ENCODE measurements around the gene ITPRIP. TPM values are rescaled to one million over a fixed set of nuclear protein-coding genes. Genes with fewer than 3 reads are reported as not detected.
A peak's percentile ranks its signal among the peaks of the same experiment; 100 is the strongest.

Gene ITPRIP
- polyA plus RNA-seq, 1 of the 3 experiments (the other 2 are of a cell fraction): 22.1 TPM

- Histone ChIP-seq H3F3A (replicated peaks; ENCODE audit: insufficient read depth) (peaks cover 19% of the 10 kb centered on the region), H3K4me2 (peak overlapping the region; percentile 83), H3K4me3 (ENCODE audit: low read depth in 2 of 2, low read length in 1 of 2) (peak overlapping the region; percentile 9 to 15; a peak in 3 of 4 replicates), H3K79me2 (ENCODE audit: insufficient read depth) (no peaks in the 10 kb centered on the region), H3K9ac (peak overlapping the region; percentile 82), H3K36me3 (replicated peaks in 1 of 2; ENCODE audit: control insufficient read depth in 1 of 2, insufficient read depth in 2 of 2, low read length in 1 of 2) (no peaks in the 10 kb centered on the region), H3K27me3 (ENCODE audit: insufficient read depth) (no peaks in the 10 kb centered on the region), H3K9me2 (no peaks in the 10 kb centered on the region), H3K27ac (ENCODE audit: low read depth in 2 of 2, low read length in 1 of 2) (peak overlapping the region; percentile 96 to 98), H4K20me1 (ENCODE audit: insufficient read depth) (no peaks in the 10 kb centered on the region), H3K4me1 (ENCODE audit: control insufficient read depth in 1 of 2, insufficient read depth in 2 of 2, low read depth in 1 of 2, low read length in 1 of 2) (peaks cover 22 to 35% of the 10 kb centered on the region in 2 experiments), H3K9me3 (no peaks in the 10 kb centered on the region), H2AFZ (ENCODE audit: low read depth) (peak overlapping the region; percentile 50; the same call in 1 of the 2 replicates)
- TF ChIP-seq TEAD4 (IDR thresholded peaks at IDR 0.05; ENCODE audit: borderline replicate concordance, insufficient read depth) (no peak), GABPA (IDR thresholded peaks at IDR 0.05; ENCODE audit: low read depth) (peak; percentile 20; the same call in 1 of the 2 replicates), MAX (IDR thresholded peaks at IDR 0.05; ENCODE audit: low read depth) (peak; percentile 80), NFIC (IDR thresholded peaks at IDR 0.05; ENCODE audit: borderline replicate concordance) (peak; percentile 67), ZBTB33 (IDR thresholded peaks at IDR 0.05; ENCODE audit: borderline replicate concordance, low read depth) (no peak), TAF1 (IDR thresholded peaks at IDR 0.05; ENCODE audit: borderline replicate concordance, low read depth, low read length) (no peak), PBX3 (IDR thresholded peaks at IDR 0.05) (peak; percentile 69), MXI1 (IDR thresholded peaks at IDR 0.05; ENCODE audit: low read depth, low read length) (peak; percentile 84), CTCF (IDR thresholded peaks at IDR 0.05) (peak; percentile 39; the same call in 1 of the 2 replicates), RAD21 (IDR thresholded peaks at IDR 0.05; ENCODE audit: low read length) (peak; percentile 65), FOSL2 (IDR thresholded peaks at IDR 0.05; ENCODE audit: borderline replicate concordance, low read depth) (peak; percentile 64; the same call in 1 of the 2 replicates), POLR2AphosphoS5 (IDR thresholded peaks at IDR 0.05; ENCODE audit: low read depth, low read length) (peak; percentile 48; the same call in 1 of the 2 replicates), SMC3 (IDR thresholded peaks at IDR 0.05; ENCODE audit: low read depth, low read length) (peak; percentile 42; the same call in 1 of the 2 replicates), EP300 (IDR thresholded peaks at IDR 0.05; ENCODE audit: borderline replicate concordance in 1 of 2, low read depth in 1 of 2, low read length in 1 of 2) (peak in 1 of 2 experiments; percentile 38; a peak in 1 of 4 replicates), CHD2 (IDR thresholded peaks at IDR 0.05; ENCODE audit: low read length, partially characterized antibody) (peak; percentile 47), TCF12 (IDR thresholded peaks at IDR 0.05) (peak; percentile 98), GATA2 (CRISPR knock-in tag; IDR thresholded peaks at IDR 0.05) (no peak), MEF2A (IDR thresholded peaks at IDR 0.05; ENCODE audit: borderline replicate concordance, low read depth) (0 out of 2 replicates have a peak, but pooled peaks have one; percentile 16), RCOR1 (IDR thresholded peaks at IDR 0.05; ENCODE audit: low read length) (peak; percentile 42; the same call in 1 of the 2 replicates), JUND (IDR thresholded peaks at IDR 0.05) (peak; percentile 44; the same call in 1 of the 2 replicates)
- 2% methylated on average over 7 of the region's 7 CpGs for WGBS (ENCODE audit: low lambda C conversion rate)
- peak; percentile 83 for DNase-seq
- POLR2A ChIA-PET: interaction anchor here (1.1 kb wide), 1 partner anchor 37 kb away, joined by 3 read pairs; the partner anchor contains the start of gene ITPRIP
- CTCF ChIA-PET: interaction anchor here (0.6 to 3.5 kb wide), 15 partner anchors 9 to 322 kb away, joined by 3 to 46 read pairs (median 4); partner anchors contain the start of gene ITPRIP
Measured at GRCh38 chr10:104300736-104301292, 37.5 kb downstream of the ITPRIP start.

Data from SK-N-SH (cell line).